ENCODE data around the gene MCL1.
A peak's percentile ranks its signal among the peaks of the same experiment; 100 is the strongest.

DNA sequence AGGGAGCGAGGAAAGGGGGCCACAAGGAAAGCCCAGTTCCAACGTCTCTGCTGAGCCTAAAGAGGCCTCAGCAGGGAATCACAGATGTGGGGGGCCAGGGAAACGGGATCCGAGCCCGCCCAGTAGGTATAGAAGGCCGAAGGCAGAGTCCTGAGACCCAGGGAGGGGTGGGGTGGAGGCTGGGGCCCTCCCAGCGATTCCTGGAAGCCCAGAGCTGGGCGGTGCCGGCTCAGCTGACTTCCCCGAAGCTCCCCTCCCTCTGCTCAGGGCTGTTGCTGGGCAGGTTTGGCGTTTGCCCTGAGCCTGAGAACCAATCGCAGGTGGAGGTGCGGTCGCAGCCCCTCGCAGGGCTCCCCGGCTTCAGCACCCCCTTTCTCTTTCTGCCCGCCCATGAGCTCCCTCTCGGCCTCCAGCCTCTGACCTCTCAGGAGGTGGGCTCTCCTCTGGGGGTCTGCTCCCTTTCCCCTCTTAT is 17.4 kb downstream of the MCL1 start:
- TF ChIP-seq ELK4 (IDR thresholded peaks at IDR 0.05; ENCODE audit: borderline replicate concordance, low read depth, low read length) (no peak), ZNF561 (tag by site-specific recombination; IDR thresholded peaks at IDR 0.05; ENCODE audit: borderline replicate concordance) (peak; percentile 39; the same call in 1 of the 2 replicates), ZNF132 (tag by site-specific recombination; IDR thresholded peaks at IDR 0.05; ENCODE audit: borderline replicate concordance) (no peak), ZNF184 (tag by site-specific recombination; IDR thresholded peaks at IDR 0.05) (no peak), REST (tag by site-specific recombination; IDR thresholded peaks at IDR 0.05) (no peak), ZBTB49 (tag by site-specific recombination; IDR thresholded peaks at IDR 0.05; ENCODE audit: low read depth) (no peak), ZBTB26 (tag by site-specific recombination; optimal IDR thresholded peaks at IDR 0.05) (no peak), YY1 (tag by site-specific recombination; IDR thresholded peaks at IDR 0.05) (no peak), SALL2 (tag by site-specific recombination; IDR thresholded peaks at IDR 0.05; ENCODE audit: borderline replicate concordance) (no peak)
- TF ChIP-seq, protein P1, sequence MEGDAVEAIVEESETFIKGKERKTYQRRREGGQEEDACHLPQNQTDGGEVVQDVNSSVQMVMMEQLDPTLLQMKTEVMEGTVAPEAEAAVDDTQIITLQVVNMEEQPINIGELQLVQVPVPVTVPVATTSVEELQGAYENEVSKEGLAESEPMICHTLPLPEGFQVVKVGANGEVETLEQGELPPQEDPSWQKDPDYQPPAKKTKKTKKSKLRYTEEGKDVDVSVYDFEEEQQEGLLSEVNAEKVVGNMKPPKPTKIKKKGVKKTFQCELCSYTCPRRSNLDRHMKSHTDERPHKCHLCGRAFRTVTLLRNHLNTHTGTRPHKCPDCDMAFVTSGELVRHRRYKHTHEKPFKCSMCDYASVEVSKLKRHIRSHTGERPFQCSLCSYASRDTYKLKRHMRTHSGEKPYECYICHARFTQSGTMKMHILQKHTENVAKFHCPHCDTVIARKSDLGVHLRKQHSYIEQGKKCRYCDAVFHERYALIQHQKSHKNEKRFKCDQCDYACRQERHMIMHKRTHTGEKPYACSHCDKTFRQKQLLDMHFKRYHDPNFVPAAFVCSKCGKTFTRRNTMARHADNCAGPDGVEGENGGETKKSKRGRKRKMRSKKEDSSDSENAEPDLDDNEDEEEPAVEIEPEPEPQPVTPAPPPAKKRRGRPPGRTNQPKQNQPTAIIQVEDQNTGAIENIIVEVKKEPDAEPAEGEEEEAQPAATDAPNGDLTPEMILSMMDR (tag by site-specific recombination; IDR thresholded peaks at IDR 0.05) = no peak
- TF ChIP-seq, protein P2, sequence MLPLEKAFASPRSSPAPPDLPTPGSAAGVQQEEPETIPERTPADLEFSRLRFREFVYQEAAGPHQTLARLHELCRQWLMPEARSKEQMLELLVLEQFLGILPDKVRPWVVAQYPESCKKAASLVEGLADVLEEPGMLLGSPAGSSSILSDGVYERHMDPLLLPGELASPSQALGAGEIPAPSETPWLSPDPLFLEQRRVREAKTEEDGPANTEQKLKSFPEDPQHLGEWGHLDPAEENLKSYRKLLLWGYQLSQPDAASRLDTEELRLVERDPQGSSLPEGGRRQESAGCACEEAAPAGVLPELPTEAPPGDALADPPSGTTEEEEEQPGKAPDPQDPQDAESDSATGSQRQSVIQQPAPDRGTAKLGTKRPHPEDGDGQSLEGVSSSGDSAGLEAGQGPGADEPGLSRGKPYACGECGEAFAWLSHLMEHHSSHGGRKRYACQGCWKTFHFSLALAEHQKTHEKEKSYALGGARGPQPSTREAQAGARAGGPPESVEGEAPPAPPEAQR (tag by site-specific recombination; IDR thresholded peaks at IDR 0.05) = no peak

All from HEK293 (cell line).